Panc1 (cell line): ENCODE data around the gene DYDC1. TPM values are rescaled to one million over a fixed set of nuclear protein-coding genes. Genes with fewer than 3 reads are reported as not detected.

Experiments
- ATAC-seq: fragments of 200-7000 bp; cut with Tn5 transposase; 2 replicates; pipeline ENCODE4 v1.9.1; 2020; ENCODE audit warnings: mild to moderate bottlenecking, moderate library complexity
- BruUV-seq: library from RNA; stranded (reverse); fragments of 400-500 nt; replicated peaks from 2 replicates; lab custom pipeline; 2021; lab: Mats Ljungman, UMichigan
- CTCF ChIA-PET: fragments of 300-600 bp; sonication (Branson Sonifier 250); formaldehyde crosslinking; loops from one replicate; lab custom pipeline; 2022; ENCODE audit warnings: antibody characterized with exemption; lab: Charles Lee
- POLR2A ChIA-PET: fragments of 300-600 bp; sonication (Branson Sonifier 250); formaldehyde crosslinking; loops from one replicate; lab custom pipeline; 2022; ENCODE audit warnings: antibody characterized with exemption; lab: Charles Lee
- DNase-seq: peaks from one replicate; pipeline ENCODE4 v3.0.0-alpha.2; 2010; ENCODE audit warnings: low read depth, low spot score
- H3K27ac ChIP-seq: 2 replicates; pipeline ENCODE4 v1.5.1; 2011; ENCODE audit warnings: mild to moderate bottlenecking, low read length, inconsistent platforms
- H3K27me3 ChIP-seq: fragments of 200-500 bp; sonication (Bioruptor generic); 2 replicates; pipeline ENCODE4 v1.6.0; 2014; ENCODE audit warnings: low read length, inconsistent platforms; ENCODE audit not compliant: control insufficient read depth, insufficient read depth
- H3K36me3 ChIP-seq: fragments of 200-500 bp; sonication (Bioruptor generic); 2 replicates; pipeline ENCODE4 v1.5.1; 2014; ENCODE audit warnings: inconsistent platforms, mild to moderate bottlenecking, low read length, moderate library complexity; ENCODE audit not compliant: control insufficient read depth, insufficient read depth
- H3K4me1 ChIP-seq: 2 replicates; pipeline ENCODE4 v1.5.1; 2011; ENCODE audit warnings: inconsistent platforms, mild to moderate bottlenecking, low read length, moderate library complexity; ENCODE audit not compliant: control insufficient read depth, insufficient read depth
- H3K4me3 ChIP-seq, 2 experiments: 2 replicates each; pipeline ENCODE4 v1.5.1; 2011 to 2012; ENCODE audit warnings: low read depth in 2 of 2, low read length in 2 of 2, mild to moderate bottlenecking in 2 of 2, inconsistent platforms in 1 of 2, moderate library complexity in 1 of 2
- H3K9me3 ChIP-seq: fragments of 200-500 bp; sonication (Bioruptor generic); 2 replicates; pipeline ENCODE4 v1.5.1; 2014; ENCODE audit warnings: low read depth, mild to moderate bottlenecking, inconsistent platforms, low read length, moderate library complexity; ENCODE audit not compliant: control insufficient read depth, insufficient read depth
- CTCF ChIP-seq: fragments of 450-650 bp; IDR thresholded peaks from 2 replicates; pipeline ENCODE4 v1.5.1; 2017; ENCODE audit warnings: mild to moderate bottlenecking
- POLR2AphosphoS5 ChIP-seq: IDR thresholded peaks from 2 replicates; pipeline ENCODE4 v1.6.1; 2012; ENCODE audit warnings: mild to moderate bottlenecking, low read depth, low read length, moderate library complexity
- REST ChIP-seq, 2 experiments: IDR thresholded peaks; 2 replicates each; pipeline ENCODE4 v1.6.1; 2011 to 2012; ENCODE audit warnings: low read depth in 2 of 2, control low read depth in 1 of 2, low read length in 1 of 2, mild to moderate bottlenecking in 1 of 2, moderate library complexity in 1 of 2; ENCODE audit not compliant: insufficient read depth in 1 of 2
- SIN3A ChIP-seq: IDR thresholded peaks from 2 replicates; pipeline ENCODE4 v1.6.1; 2012; ENCODE audit warnings: low read depth, mild to moderate bottlenecking, low read length, moderate library complexity, borderline replicate concordance; ENCODE audit not compliant: insufficient read depth
- TCF7L2 ChIP-seq: IDR thresholded peaks from 2 replicates; pipeline ENCODE4 v1.6.1; 2011; ENCODE audit warnings: mild to moderate bottlenecking, low read depth, low read length, inconsistent platforms
- in situ Hi-C: cut with HindIII; loops from 2 replicates; pipeline ENCODE4 v1.10.0; 2016; ENCODE audit warnings: low sequenced_read_pairs, low pct_unique_long_range_greater_than_20kb
- intact Hi-C: fragments of 100-400 bp; cut with micrococcal nuclease; formaldehyde crosslinking; loops from one replicate; pipeline ENCODE4 v1.10.0; 2022; ENCODE audit not compliant: unreplicated experiment
- total RNA-seq: library from RNA; stranded (reverse); gene quantifications from one replicate; pipeline ENCODE4 v1.2.1, GENCODE V29; 2021; ENCODE audit not compliant: unreplicated experiment

Gene DYDC1
- total RNA-seq, 1 experiment from 2014 or later, result not detected

GRCh38 chr10:80394358-80394916 is 37.9 kb upstream of the DYDC1 start:
- ATAC-seq, result no peak

GRCh38 chr10:80392250-80392649 is 35.7 kb upstream of the DYDC1 start:
- no peak overlapping the region for H3K4me3 ChIP-seq
- no peak overlapping the region for H3K27ac ChIP-seq
- in situ Hi-C loops, result no loop called here
- ChIA-PET CTCF (interaction anchor here (0.5 to 1.8 kb wide), 3 partner anchors 14 to 1342 kb away, joined by 3 to 5 read pairs (median 4); no protein-coding TSS in a partner anchor), POLR2A (no interaction called here)
- intact Hi-C loops, result no loop called here
- ATAC-seq, result no peak
- BruUV-seq, result no TSS peak
- no peaks in the 10 kb centered on the region for H3K36me3 ChIP-seq
- no peaks in the 10 kb centered on the region for H3K4me1 ChIP-seq
- DNase-seq, result no peak
- peaks cover 3% of the 10 kb centered on the region; the same call in 1 of the 2 replicates for H3K27me3 ChIP-seq
- H3K9me3 ChIP-seq, result no peaks in the 10 kb centered on the region
- TF ChIP-seq SIN3A, result no peak
- no peak for TF ChIP-seq POLR2AphosphoS5
- TF ChIP-seq REST (IDR thresholded peaks at IDR 0.05; ENCODE audit: insufficient read depth in 1 of 2, low read depth in 2 of 2, low read length in 1 of 2), result no peak
- no peak for TF ChIP-seq TCF7L2
- no peak for TF ChIP-seq CTCF

More at GRCh38 chr10:80394358-80394916, 37.9 kb upstream of the DYDC1 start:
- CTCF ChIA-PET, result no interaction called here
- no peak for DNase-seq
- H3K4me1 ChIP-seq, result no peaks in the 10 kb centered on the region
- no peak overlapping the region for H3K4me3 ChIP-seq
- no peak overlapping the region for H3K27ac ChIP-seq
- in situ Hi-C loops (no loop called here), intact Hi-C loops (no loop called here)
- POLR2A ChIA-PET, result no interaction called here
- no peaks in the 10 kb centered on the region for H3K27me3 ChIP-seq
- no TSS peak for BruUV-seq
- no peaks in the 10 kb centered on the region for H3K36me3 ChIP-seq
- no peak for TF ChIP-seq REST (IDR thresholded peaks at IDR 0.05; ENCODE audit: insufficient read depth in 1 of 2, low read depth in 2 of 2, low read length in 1 of 2)
- no peaks in the 10 kb centered on the region for H3K9me3 ChIP-seq
